GM18868 (cell line): ENCODE measurements around the gene CMTM4.
"Not testable (repeated sequence)": the region's sequence is repeated elsewhere in the genome, so short reads cannot be mapped to it uniquely, and the experiment has no call there.

Experiments
- ATAC-seq: cut with Tn5 transposase; IDR thresholded peaks from one replicate; pipeline ENCODE4 v1.9.1; 2021; ENCODE audit warnings: mild to moderate bottlenecking, moderate library complexity; ENCODE audit not compliant: unreplicated experiment

CMTM4 gene

DNA sequence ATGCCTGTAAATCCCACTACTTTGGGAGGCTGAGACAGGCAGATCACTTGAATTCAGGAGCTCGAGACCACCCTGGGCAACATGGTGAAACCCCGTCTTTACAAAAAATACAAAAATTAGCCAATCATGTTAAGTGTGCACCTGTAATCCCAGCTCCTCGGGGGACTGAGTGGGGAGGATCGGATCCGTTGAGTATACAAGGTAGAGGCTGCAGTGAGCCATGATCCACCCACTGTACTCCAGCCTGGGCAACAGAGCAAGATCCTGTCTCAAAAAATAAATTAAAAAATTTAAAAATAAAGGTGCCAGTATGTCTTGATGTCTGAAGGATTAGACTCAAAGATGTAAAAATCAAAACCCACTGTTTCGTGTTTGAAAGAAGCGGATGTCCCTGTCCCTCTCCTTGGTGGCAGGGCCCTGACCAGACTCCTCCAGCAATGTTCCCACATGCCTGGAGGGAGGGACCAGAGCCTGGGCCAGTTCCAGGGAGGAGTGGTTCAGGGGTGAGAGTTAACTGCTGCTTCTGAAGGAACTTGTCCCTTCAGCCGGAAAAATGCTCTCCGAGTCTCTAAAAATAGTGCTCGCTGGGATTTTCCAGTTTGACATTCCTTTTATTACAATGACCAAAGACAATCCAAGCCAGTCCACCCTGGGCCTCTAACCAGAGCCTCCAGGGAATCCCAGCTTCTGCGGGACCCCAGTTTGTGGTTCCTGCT lies 9.4 kb upstream of the CMTM4 start:
- ATAC-seq, result no peak

DNA sequence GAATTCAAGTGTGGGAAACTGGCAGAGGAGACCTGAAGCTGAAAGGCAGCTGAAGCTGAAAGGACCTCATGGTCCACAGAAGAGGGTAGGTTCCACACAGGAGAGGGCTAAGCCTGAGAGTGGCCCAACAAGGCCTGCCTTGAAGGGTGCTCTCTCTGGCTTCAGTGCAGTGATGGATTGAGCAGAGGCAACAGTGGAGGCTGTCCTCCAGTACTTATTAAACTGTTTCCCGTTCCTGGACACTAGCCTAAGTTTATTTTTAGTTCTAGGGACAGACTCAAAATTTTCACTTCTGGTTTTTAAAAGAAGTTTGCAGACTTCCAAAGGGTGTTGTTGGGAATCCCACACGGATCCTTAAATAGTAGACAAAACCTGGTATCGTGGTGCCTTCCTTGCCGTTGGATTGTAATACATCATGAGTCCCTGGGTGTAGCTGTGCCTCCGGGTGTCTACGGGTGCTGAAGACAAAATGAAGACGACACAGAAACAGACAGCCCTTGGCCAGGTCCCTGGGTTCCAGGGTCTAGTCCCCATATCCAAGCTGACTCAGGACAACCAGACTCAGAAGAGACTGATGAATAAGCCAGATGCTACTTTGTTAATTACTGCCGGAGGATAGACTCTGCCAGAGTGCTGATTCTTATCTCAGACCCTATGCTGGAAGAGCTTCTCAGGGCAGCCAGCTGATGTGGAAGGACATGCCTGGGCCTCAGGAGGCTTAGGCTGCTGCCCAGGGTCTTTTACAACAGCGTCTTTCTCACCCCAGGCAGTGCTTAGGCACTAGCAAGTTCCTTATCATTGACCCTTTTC lies 7.1 kb upstream of the CMTM4 start:
- ATAC-seq, result no peak

GRCh38 chr16:66701516-66701915 lies 5.0 kb upstream of the CMTM4 start:
- no peak for ATAC-seq

- no peak for ATAC-seq
These were observed 4.5 kb upstream of the CMTM4 start for GRCh38 chr16:66701026-66701425.

- ATAC-seq, result no peak
These were observed 3.4 kb upstream of the CMTM4 start for GRCh38 chr16:66699898-66700297.

- no peak for ATAC-seq
These were observed 1.5 kb upstream of the CMTM4 start for GRCh38 chr16:66698046-66698445.

GRCh38 chr16:66695935-66696668 lies 441 bp downstream of the CMTM4 start:
- peak; percentile 39 for ATAC-seq

DNA sequence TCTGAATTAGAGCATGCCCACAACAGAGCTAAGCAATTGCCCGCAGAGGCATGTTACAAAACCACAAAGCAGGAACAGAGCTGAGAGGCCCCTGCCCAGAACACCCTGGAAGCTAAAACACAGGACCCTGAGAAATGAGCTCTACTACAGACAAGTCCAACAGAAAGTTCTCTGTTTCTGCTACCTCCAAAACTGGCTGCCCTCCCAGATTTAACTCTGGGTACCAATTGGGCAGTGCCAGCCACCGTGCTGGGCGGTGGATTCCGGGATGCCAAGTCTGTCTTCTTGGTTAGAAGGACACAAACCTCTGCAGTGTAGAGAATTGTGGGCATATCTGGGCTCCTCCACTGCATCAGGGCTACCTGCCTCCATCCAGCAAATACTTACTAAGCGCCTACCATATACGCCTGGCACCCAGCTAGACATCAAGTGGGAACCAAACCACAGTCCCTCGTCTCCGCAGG lies 1.0 kb downstream of the CMTM4 start:
- ATAC-seq, result no peak

DNA sequence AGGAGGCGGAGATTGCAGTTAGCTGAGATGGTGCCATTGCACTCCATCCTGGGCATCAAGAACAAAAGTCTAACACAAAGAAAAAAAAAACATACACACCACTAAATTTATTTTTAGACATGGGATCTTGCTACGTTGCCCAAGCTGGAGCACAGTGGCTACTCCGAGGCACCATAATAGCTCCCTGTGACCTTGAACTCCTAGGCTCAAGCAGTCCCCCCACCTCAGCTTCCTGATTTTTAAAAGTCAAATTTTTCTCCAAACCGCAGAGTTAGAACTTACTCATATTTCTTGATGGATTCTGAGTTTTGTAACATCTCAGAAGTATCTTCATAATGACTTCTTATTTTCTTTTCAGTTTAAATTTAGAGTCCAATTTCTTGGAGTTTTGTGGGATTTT lies 3.4 kb downstream of the CMTM4 start:
- ATAC-seq, result no peak

DNA sequence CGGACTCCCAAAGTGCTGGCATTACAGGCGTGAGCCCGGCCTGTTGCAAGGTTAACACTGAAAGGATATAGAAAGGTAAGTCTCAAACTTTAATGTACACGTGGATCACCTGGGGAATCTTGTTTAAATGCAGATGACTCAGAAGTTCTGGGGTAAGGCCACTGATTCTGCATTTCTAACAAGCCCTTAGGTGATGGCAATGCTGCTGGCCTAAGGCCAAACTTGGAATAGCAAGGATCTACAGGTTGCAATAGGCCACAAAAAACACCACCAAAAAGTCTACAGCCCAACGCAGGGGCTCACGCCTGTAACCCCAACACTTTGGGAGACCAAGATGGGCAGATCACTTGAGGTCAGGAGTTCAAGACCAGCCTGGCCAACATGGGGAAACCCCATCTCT lies 4.2 kb downstream of the CMTM4 start:
- ATAC-seq, result no peak

DNA sequence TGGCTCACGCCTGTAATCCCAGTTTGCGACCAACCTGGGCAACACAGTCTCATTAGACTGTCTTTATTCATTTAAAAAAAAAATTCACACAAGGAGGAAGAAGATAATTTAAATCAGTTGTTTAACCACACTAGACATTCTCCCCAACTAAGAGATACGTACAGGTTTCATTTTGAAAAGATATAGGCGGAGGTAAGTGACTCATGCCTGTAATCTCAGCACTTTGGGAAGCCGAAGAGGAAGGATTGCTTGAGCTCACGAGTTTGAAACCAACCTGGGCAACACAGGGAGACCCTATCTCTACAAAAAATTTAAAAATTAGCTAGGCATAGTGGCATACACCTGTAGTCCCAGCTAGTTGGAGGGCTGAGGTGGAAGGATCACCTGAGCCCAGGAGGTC lies 5.3 kb downstream of the CMTM4 start:
- ATAC-seq, result no peak

GRCh38 chr16:66690106-66690847 lies 6.3 kb downstream of the CMTM4 start:
- no peak for ATAC-seq

GRCh38 chr16:66689282-66689681 lies 7.3 kb downstream of the CMTM4 start:
- ATAC-seq, result no peak

DNA sequence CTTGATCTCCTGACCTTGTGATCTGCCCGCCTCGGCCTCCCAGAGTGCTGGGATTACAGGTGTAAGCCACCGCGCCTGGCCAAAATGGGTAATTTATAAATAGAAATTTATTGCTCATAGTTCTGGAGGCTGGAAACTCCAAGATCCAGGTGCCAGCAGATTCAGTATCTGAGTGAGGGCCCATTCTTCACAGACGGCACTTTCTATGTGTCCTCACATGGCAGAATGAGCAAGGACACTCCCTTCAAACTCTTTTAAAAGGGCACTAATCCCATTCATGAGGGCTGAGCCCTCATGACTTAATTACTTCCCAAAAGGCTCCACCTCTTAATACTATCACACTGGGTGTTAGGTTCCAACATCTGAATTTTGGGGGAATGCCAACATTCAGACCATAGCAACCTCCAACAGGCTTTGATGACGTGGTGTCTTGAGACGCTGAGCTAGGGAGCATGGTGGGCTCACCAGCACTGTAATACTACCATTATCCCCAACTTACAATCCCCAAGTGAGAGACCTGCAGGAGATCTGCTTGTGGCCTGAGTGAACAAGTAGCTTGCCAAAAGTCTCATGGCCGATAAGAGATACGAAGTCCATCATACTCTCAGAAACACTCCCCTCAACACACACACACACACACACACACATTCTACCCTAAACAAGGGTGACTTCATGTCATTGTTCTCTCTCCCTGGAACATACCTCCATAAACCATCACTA lies 8.5 kb downstream of the CMTM4 start:
- ATAC-seq, result no peak

- ATAC-seq, result not testable (repeated sequence)
These were observed 10.9 kb downstream of the CMTM4 start for GRCh38 chr16:66685501-66686115.

GRCh38 chr16:66682271-66682670 lies 14.3 kb downstream of the CMTM4 start:
- no peak for ATAC-seq

DNA sequence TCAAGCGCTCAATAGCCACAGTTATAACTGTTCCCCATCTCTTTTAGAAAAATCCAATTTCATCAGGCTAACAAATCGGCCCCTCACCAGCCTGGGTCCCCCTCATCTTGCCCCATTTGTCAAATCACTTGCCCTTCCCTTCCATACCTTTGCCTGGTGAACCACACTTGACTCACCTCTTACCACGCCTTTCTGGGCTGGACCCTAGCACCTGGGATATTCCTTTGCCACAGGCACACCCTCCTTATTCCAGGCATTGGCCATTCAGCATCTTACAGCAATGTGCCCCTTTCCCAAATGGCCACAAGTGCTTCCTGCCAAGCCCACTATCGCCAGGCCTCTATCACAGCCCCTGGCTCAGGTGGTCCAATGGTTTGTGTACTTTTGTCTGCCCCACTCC lies 14.9 kb downstream of the CMTM4 start:
- no peak for ATAC-seq

- no peak for ATAC-seq
These were observed 18.2 kb downstream of the CMTM4 start for GRCh38 chr16:66678337-66678736.

DNA sequence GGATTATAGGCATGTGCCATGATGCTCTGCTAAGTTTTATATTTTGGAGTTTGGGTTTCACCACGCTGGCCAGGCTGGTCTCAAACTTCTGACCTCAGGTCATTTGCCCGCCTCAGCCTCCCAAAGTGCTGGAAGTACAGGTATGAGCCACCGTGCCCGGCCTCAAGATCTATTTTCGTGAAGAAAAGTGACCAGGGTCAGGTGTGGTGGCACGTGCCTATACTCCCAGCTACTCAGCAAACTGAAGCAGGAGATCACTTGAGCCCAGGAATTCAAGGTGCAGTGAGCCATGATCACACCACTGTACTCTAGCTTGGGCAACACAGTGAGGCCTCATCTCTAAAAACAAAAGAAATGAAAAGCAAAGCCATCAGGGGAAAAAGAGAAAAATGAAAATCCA lies 18.7 kb downstream of the CMTM4 start:
- no peak for ATAC-seq

DNA sequence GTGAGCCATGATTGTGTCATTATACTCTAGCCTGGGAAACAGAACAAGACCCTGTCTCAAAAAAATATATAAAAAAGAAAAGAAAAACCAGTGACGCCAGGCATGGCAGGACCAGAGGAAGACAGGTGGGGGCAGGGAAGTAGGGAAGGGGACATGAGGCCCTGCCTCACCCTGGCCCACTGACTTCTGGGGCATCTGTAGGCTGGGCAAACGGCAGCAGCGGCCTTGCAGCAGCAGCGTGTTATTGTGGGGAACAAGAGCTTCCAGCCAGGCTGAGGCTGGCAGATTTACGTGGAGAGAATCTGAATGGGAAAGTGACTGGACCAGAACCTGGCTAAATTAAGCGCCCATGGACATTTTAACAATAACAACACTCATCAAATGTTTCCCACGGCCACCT lies 19.4 kb downstream of the CMTM4 start:
- no peak for ATAC-seq
